Esophagus mucosa (tissue), 1 donor: ENCODE data around the gene SDK2. TPM values are rescaled to one million over a fixed set of nuclear protein-coding genes. Genes with fewer than 3 reads are reported as not detected.

ENCODE experiments used
- ATAC-seq: fragments of 200-7000 bp; cut with Tn5 transposase; one replicate; pipeline ENCODE4 v1.9.1; 2020
- total RNA-seq: library from RNA; stranded (reverse); gene quantifications from one replicate; pipeline ENCODE4 v1.2.4, GENCODE V29; 2023
- donor health status: DM: yes; HTN: yes; CAD: no.

The SDK2 gene
- total RNA-seq, 1 donor from 2014 or later, result 4.9 TPM

- no peak for ATAC-seq
These were observed 145.2 kb downstream of the SDK2 start for GRCh38 chr17:73498886-73499554.

GRCh38 chr17:73498176-73498575, 146.1 kb downstream of the SDK2 start:
- ATAC-seq, result no peak

- no peak for ATAC-seq
These were observed 146.5 kb downstream of the SDK2 start for GRCh38 chr17:73497721-73498120.

DNA sequence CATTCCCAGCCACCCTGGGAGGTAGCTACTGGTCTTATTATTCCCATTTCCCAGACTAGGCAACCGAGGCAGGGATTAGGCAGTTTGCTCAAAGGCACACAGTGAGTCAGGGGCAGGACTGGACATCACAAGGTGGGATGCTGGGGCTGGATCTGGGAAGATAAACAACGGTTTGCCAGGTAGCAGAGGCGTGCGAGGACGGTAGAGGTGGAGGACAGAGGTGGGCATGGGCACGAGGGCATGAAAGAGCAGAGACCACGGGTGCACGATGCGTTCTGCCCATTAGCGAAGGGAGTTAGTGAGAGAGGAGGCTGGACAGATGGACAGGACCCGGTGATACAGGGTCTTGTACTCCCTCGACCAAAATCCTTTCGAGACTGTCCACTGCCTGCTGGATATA, 148.0 kb downstream of the SDK2 start:
- no peak for ATAC-seq

GRCh38 chr17:73495641-73496040, 148.6 kb downstream of the SDK2 start:
- ATAC-seq, result no peak

DNA sequence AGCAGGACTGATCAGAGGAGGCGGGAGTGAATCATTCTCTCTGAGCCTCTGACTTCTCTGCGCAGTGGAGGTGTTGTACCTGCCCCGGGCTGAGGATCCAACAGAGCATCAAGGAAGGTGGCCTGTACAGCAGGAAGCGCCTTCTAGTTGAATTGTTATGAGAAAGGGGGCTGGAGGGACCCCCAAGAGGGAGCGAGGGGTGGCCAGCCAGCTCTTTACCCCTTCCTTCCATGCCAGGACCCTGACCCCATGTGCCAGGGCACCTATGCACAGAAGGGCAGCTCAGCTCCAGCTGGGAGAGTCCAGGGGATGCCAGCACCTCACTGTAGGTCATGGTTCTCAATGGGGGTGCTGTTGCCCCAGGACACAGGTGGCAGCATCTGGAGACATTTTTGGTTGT, 149.3 kb downstream of the SDK2 start:
- no peak for ATAC-seq

GRCh38 chr17:73493956-73494926, 150.0 kb downstream of the SDK2 start:
- no peak for ATAC-seq

DNA sequence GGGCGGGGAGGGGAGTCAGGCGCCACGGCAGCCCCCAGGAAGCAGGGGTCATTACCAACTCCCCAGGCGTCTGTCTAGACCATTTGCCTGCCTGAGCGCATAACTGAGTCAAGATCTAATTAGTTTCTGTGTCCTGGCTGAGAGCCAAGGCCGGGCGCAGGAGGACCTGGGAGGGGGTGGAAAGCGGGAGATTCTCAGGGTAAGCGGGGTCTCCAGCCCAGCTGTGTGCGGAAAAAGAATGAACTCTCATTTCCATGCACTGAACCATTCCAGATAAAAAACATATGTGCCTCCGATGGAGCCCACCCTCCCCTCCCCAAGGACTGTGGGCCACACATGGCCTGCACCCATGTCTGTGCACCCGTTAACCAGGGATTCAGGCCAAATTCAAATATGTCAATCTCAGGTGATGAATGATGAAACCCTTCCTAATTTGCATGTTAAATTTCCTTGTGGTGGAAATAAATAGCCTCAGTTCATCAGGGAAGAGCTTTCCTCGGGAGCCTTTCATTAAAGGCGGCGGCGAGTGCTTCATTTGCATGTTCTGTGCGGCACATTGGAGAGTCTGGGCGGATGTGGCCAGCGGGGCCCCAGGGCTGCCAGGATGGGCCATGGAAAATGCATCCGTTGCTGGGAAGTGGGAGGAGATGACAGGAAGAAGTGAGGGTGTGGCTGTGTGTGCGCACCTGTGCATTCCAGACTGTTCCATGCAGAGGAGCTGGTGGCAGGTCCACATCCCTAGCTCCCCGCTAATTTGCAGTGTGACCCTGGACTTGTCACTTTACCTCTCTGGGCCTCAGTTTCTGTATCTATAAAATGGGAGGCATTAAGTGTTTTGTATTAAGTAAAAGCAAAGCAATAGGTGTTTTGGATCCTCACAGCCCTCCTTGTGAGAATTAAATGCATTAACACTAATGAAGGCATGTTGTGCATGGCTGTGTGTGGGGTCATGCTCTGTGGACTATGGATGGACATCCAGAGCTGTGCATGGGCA, 151.1 kb downstream of the SDK2 start:
- ATAC-seq, result no peak

DNA sequence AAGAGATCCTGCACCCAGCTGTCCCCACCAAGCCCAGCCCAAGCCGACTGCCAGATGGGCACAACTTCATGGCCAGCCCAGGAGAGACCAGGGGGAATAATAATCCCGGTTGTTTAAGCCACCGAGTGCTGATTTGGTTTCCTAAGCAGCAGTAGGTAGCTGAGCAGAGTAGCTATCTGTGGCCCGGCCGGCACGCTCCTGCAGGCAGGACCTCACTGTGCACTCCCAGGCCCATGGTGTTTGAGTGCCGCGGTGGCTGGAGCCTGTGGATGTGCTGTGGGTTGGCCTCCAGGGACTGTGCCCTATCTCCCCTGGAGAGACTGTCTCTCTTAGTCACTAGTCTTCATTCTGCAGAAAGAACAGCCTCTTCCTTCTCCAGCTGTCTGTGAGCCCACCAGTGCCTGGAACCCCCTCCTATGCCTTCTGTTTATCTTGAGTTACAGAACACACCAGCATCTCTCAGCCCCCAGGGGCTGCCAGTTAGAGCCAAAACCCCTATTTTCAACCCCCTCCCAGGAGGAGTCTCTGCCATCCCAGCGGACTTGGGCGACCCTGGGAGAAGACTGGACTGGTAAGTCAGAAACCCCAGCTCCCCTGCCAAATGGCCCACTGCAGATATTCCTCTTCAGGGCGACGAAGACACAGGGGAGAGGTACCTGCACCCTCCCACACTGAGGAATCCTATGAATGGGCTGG, 152.0 kb downstream of the SDK2 start:
- ATAC-seq, result no peak

DNA sequence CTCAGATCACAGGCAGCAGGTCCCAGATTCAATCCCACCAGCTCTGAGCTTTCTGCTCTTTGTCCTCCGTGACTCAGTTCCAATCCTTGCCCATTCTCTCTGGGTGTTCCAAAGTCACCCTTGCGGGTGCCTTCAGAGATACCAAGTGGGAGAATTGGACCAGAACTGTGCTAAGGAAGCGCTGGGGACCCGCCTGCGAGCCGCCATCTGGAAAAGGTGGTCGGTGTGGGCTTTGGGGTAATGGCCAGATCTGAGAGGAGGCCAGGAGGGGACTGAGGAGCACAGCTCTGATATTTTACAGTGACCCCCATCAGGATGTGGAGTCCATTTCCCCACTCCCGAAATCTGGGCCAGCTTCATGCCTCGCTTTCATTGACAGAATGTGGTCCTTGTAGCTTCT, 152.6 kb downstream of the SDK2 start:
- no peak for ATAC-seq

- ATAC-seq, result no peak
These were observed 153.4 kb downstream of the SDK2 start for GRCh38 chr17:73490851-73491250.

GRCh38 chr17:73489991-73490390, 154.3 kb downstream of the SDK2 start:
- no peak for ATAC-seq

GRCh38 chr17:73489333-73489732, 154.9 kb downstream of the SDK2 start:
- no peak for ATAC-seq

GRCh38 chr17:73485130-73485529, 159.1 kb downstream of the SDK2 start:
- ATAC-seq, result no peak

- ATAC-seq, result no peak
These were observed 161.4 kb downstream of the SDK2 start for GRCh38 chr17:73482894-73483293.

GRCh38 chr17:73482251-73482716, 162.0 kb downstream of the SDK2 start:
- no peak for ATAC-seq

DNA sequence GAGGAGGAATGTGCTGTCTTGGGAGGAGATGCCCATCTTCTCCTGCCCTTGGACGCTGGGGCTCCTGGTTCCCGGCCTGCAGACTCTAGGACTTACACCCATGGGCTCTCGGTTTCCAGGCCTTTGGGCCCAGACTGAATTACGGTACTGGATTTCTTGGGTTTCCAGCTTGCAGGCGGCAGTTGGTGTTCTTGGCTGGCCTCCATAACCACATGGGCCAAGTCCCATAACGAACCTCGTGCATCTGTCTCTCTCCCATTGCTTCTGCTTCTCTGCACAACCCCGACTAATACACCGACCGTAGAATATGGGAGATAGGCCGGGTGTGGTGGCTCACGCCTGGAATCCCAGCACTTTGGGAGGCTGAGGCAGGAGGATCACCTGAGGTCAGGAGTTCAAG, 162.6 kb downstream of the SDK2 start:
- ATAC-seq, result no peak

GRCh38 chr17:73480740-73481139, 163.5 kb downstream of the SDK2 start:
- no peak for ATAC-seq

- no peak for ATAC-seq
These were observed 165.3 kb downstream of the SDK2 start for GRCh38 chr17:73478768-73479424.

DNA sequence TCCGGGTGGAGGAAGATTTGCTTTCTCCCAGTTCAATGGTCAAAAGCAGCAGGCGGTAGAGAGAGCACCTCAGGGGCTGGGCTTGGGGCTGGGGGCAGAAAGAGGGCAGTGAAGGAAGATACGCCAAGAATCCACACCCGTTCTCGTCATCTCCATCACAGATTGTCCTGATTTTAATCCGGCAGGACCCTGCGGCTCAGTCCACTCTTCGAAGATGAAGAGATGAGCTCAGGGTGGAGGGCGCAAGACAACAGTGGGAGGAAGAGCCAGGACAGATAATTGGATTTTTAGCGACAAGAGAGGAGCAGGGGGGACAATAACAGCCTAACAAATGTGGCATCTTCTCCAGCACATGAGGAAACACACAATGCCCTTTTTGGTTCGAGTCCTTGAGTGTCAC, 165.9 kb downstream of the SDK2 start:
- ATAC-seq, result no peak

- no peak for ATAC-seq
These were observed 167.3 kb downstream of the SDK2 start for GRCh38 chr17:73476890-73477350.
